CD4-positive, alpha-beta T cell treated with Interleukin-4 for 4 hours (primary cell): ENCODE data around the gene MSL3.

ENCODE experiments used
- DNase-seq: peaks from one replicate; pipeline ENCODE4 v3.0.0-alpha.2; 2020

Gene MSL3

GRCh38 chrX:11757719-11758399 lies at the start of gene MSL3:
Gene MSL3 (plus strand): TSS chrX:11758237. CDS start chrX:11758264, 27 bp downstream.
- DNase-seq, result no peak

- DNase-seq, result no peak
Measured at GRCh38 chrX:11722304-11722703, 35.7 kb upstream of the MSL3 start.

GRCh38 chrX:11724122-11725017 lies 33.7 kb upstream of the MSL3 start:
- DNase-seq, result peak; percentile 34

- no peak for DNase-seq
Measured at GRCh38 chrX:11725631-11726442, 32.2 kb upstream of the MSL3 start.

GRCh38 chrX:11728556-11728955 lies 29.5 kb upstream of the MSL3 start:
- DNase-seq, result no peak

- DNase-seq, result no peak
Measured at GRCh38 chrX:11733614-11734013, 24.4 kb upstream of the MSL3 start.

GRCh38 chrX:11739776-11740175 lies 18.3 kb upstream of the MSL3 start:
- DNase-seq, result no peak

GRCh38 chrX:11740794-11741193 lies 17.2 kb upstream of the MSL3 start:
- no peak for DNase-seq

GRCh38 chrX:11741574-11741973 lies 16.5 kb upstream of the MSL3 start:
- DNase-seq, result no peak

- DNase-seq, result no peak
Measured at GRCh38 chrX:11745881-11746280, 12.2 kb upstream of the MSL3 start.

- no peak for DNase-seq
Measured at GRCh38 chrX:11750046-11750445, 8.0 kb upstream of the MSL3 start.

- no peak for DNase-seq
Measured at GRCh38 chrX:11750694-11751093, 7.3 kb upstream of the MSL3 start.

GRCh38 chrX:11751261-11751660 lies 6.8 kb upstream of the MSL3 start:
- no peak for DNase-seq

GRCh38 chrX:11753668-11754067 lies 4.4 kb upstream of the MSL3 start:
- DNase-seq, result no peak

GRCh38 chrX:11754958-11755645 lies 2.9 kb upstream of the MSL3 start:
- no peak for DNase-seq

- DNase-seq, result no peak
Measured at GRCh38 chrX:11755724-11756123, 2.3 kb upstream of the MSL3 start.

GRCh38 chrX:11756354-11757318 lies 1.4 kb upstream of the MSL3 start:
- no peak for DNase-seq

- DNase-seq, result no peak
Measured at GRCh38 chrX:11757397-11757718, 679 bp upstream of the MSL3 start.

- peak; percentile 90 for DNase-seq
Measured at GRCh38 chrX:11758400-11759171, 549 bp downstream of the MSL3 start.

- DNase-seq, result no peak
Measured at GRCh38 chrX:11759172-11759460, 1.1 kb downstream of the MSL3 start.
